IPS-20b (cell line): ENCODE data around the gene GNAQ.

Experiments
- H3K27ac ChIP-seq: one replicate; pipeline ENCODE4 v1.5.1; 2013; ENCODE audit warnings: low read length
- H3K27me3 ChIP-seq: 2 replicates; pipeline ENCODE4 v1.6.1; 2013; ENCODE audit warnings: mild to moderate bottlenecking, low read length, inconsistent platforms; ENCODE audit not compliant: insufficient read depth
- H3K36me3 ChIP-seq: 2 replicates; pipeline ENCODE4 v1.6.1; 2013; ENCODE audit warnings: low read depth, mild to moderate bottlenecking, inconsistent platforms, low read length, moderate library complexity; ENCODE audit not compliant: insufficient read depth
- H3K4me1 ChIP-seq: 2 replicates; pipeline ENCODE4 v1.6.1; 2013; ENCODE audit warnings: mild to moderate bottlenecking, control low read depth, inconsistent platforms, low read length, moderate library complexity; ENCODE audit not compliant: insufficient read depth
- H3K4me3 ChIP-seq: 2 replicates; pipeline ENCODE4 v1.5.1; 2013; ENCODE audit warnings: mild to moderate bottlenecking, low read length, inconsistent platforms
- H3K9ac ChIP-seq: 2 replicates; pipeline ENCODE4 v1.6.1; 2013; ENCODE audit warnings: low read depth, mild to moderate bottlenecking, inconsistent platforms, low read length, moderate library complexity
- H3K9me3 ChIP-seq: 2 replicates; pipeline ENCODE4 v1.6.1; 2013; ENCODE audit warnings: mild to moderate bottlenecking, low read depth, low read length, inconsistent platforms; ENCODE audit not compliant: insufficient read depth

Gene GNAQ

GRCh38 chr9:77996696-77997095 lies 34.9 kb downstream of the GNAQ start:
- Histone ChIP-seq H3K9ac (no peak overlapping the region), H3K27me3 (no peaks in the 10 kb centered on the region), H3K4me3 (no peak overlapping the region), H3K4me1 (0 out of 2 replicates have a peak, but pooled peaks cover 6% of the 10 kb centered on the region), H3K27ac (no peak overlapping the region), H3K9me3 (no peaks in the 10 kb centered on the region), H3K36me3 (peaks cover 8% of the 10 kb centered on the region; the same call in 1 of the 2 replicates)

- no peaks in the 10 kb centered on the region for H3K9me3 ChIP-seq
- H3K27me3 ChIP-seq, result no peaks in the 10 kb centered on the region
- no peak overlapping the region for H3K4me3 ChIP-seq
- H3K36me3 ChIP-seq, result peaks cover 10% of the 10 kb centered on the region
- no peak overlapping the region for H3K27ac ChIP-seq
- no peak overlapping the region for H3K9ac ChIP-seq
- H3K4me1 ChIP-seq, result no peaks in the 10 kb centered on the region
Observed at GRCh38 chr9:77991191-77991590, 40.4 kb downstream of the GNAQ start.

- H3K9me3 ChIP-seq, result no peaks in the 10 kb centered on the region
- H3K9ac ChIP-seq, result no peak overlapping the region
- H3K27me3 ChIP-seq, result no peaks in the 10 kb centered on the region
- no peak overlapping the region for H3K4me3 ChIP-seq
- H3K27ac ChIP-seq, result no peak overlapping the region
- no peaks in the 10 kb centered on the region for H3K4me1 ChIP-seq
- H3K36me3 ChIP-seq, result peaks cover 10% of the 10 kb centered on the region
Observed at GRCh38 chr9:77989909-77990308, 41.7 kb downstream of the GNAQ start.

GRCh38 chr9:77989458-77989857 lies 42.2 kb downstream of the GNAQ start:
- H3K4me3 ChIP-seq, result no peak overlapping the region
- H3K27ac ChIP-seq, result no peak overlapping the region
- H3K27me3 ChIP-seq, result no peaks in the 10 kb centered on the region
- no peaks in the 10 kb centered on the region for H3K4me1 ChIP-seq
- peaks cover 10% of the 10 kb centered on the region for H3K36me3 ChIP-seq
- no peaks in the 10 kb centered on the region for H3K9me3 ChIP-seq
- no peak overlapping the region for H3K9ac ChIP-seq

GRCh38 chr9:77988630-77989029 lies 43.0 kb downstream of the GNAQ start:
- Histone ChIP-seq H3K36me3 (peaks cover 10% of the 10 kb centered on the region), H3K27me3 (no peaks in the 10 kb centered on the region), H3K9me3 (no peaks in the 10 kb centered on the region), H3K9ac (no peak overlapping the region), H3K27ac (no peak overlapping the region), H3K4me3 (no peak overlapping the region), H3K4me1 (no peaks in the 10 kb centered on the region)

- Histone ChIP-seq H3K9ac (no peak overlapping the region), H3K4me3 (no peak overlapping the region), H3K27me3 (no peaks in the 10 kb centered on the region)
Observed at GRCh38 chr9:77987880-77988525, 43.6 kb downstream of the GNAQ start.

GRCh38 chr9:77987081-77987656 lies 44.4 kb downstream of the GNAQ start:
- Histone ChIP-seq H3K4me1 (no peaks in the 10 kb centered on the region), H3K36me3 (peaks cover 6% of the 10 kb centered on the region)

More at GRCh38 chr9:77987880-77988525, 43.6 kb downstream of the GNAQ start:
- no peak overlapping the region for H3K27ac ChIP-seq
- H3K9me3 ChIP-seq, result no peaks in the 10 kb centered on the region
- peaks cover 10% of the 10 kb centered on the region for H3K36me3 ChIP-seq
- H3K4me1 ChIP-seq, result no peaks in the 10 kb centered on the region

GRCh38 chr9:77985996-77986395 lies 45.6 kb downstream of the GNAQ start:
- Histone ChIP-seq H3K36me3 (no peaks in the 10 kb centered on the region; the same call in 1 of the 2 replicates), H3K27ac (no peak overlapping the region), H3K4me1 (0 out of 2 replicates have a peak, but pooled peaks cover 4% of the 10 kb centered on the region), H3K9ac (no peak overlapping the region), H3K4me3 (no peak overlapping the region), H3K27me3 (no peaks in the 10 kb centered on the region), H3K9me3 (no peaks in the 10 kb centered on the region)

More at GRCh38 chr9:77987081-77987656, 44.4 kb downstream of the GNAQ start:
- Histone ChIP-seq H3K9ac (no peak overlapping the region), H3K4me3 (no peak overlapping the region), H3K27me3 (no peaks in the 10 kb centered on the region), H3K27ac (no peak overlapping the region), H3K9me3 (no peaks in the 10 kb centered on the region)

GRCh38 chr9:77983320-77983662 lies 48.3 kb downstream of the GNAQ start:
- Histone ChIP-seq H3K9ac (no peak overlapping the region), H3K4me1 (peaks cover 15% of the 10 kb centered on the region), H3K4me3 (no peak overlapping the region), H3K27me3 (no peaks in the 10 kb centered on the region), H3K9me3 (no peaks in the 10 kb centered on the region), H3K36me3 (no peaks in the 10 kb centered on the region), H3K27ac (no peak overlapping the region)

- peaks cover 18% of the 10 kb centered on the region for H3K4me1 ChIP-seq
- no peaks in the 10 kb centered on the region for H3K27me3 ChIP-seq
- H3K4me3 ChIP-seq, result no peak overlapping the region
- H3K9me3 ChIP-seq, result no peaks in the 10 kb centered on the region
- no peak overlapping the region for H3K27ac ChIP-seq
- no peaks in the 10 kb centered on the region for H3K36me3 ChIP-seq
- H3K9ac ChIP-seq, result no peak overlapping the region
Observed at GRCh38 chr9:77982581-77983319, 48.9 kb downstream of the GNAQ start.

GRCh38 chr9:77981907-77982306 lies 49.7 kb downstream of the GNAQ start:
- H3K9me3 ChIP-seq, result no peaks in the 10 kb centered on the region
- H3K36me3 ChIP-seq, result no peaks in the 10 kb centered on the region
- no peak overlapping the region for H3K9ac ChIP-seq
- H3K27me3 ChIP-seq, result no peaks in the 10 kb centered on the region
- no peak overlapping the region for H3K27ac ChIP-seq
- peaks cover 25% of the 10 kb centered on the region for H3K4me1 ChIP-seq
- no peak overlapping the region for H3K4me3 ChIP-seq

GRCh38 chr9:77981332-77981731 lies 50.3 kb downstream of the GNAQ start:
- Histone ChIP-seq H3K9ac (no peak overlapping the region), H3K27me3 (no peaks in the 10 kb centered on the region), H3K36me3 (no peaks in the 10 kb centered on the region), H3K9me3 (no peaks in the 10 kb centered on the region), H3K4me3 (no peak overlapping the region), H3K27ac (no peak overlapping the region), H3K4me1 (peaks cover 25% of the 10 kb centered on the region)
